Measurements from ENCODE around the gene LRG1. TPM values are rescaled to one million over a fixed set of nuclear protein-coding genes. Genes with fewer than 3 reads are reported as not detected.

LRG1 gene
- total and polyA plus RNA-seq, 2 experiments from 2014 or later = 0.21 to 0.45 TPM

DNA sequence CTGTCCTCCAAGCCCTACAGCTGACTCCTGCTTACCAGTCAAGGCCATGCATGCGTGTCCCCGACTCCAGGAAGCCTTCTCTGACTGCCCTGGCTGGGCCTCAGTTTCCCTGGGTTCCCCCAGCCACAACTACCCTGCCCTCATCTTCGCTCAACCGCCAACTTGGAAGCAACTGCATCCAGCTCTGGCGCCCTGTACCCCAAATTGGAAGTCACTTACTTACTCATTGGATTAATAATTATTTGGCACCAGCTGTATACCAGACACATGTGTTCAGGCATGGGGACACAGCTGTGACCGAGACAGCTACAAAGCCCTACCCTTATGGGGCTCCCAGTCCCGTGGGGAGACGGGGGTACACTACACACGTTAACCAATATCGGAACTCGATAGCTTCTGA, 30.6 kb upstream of the LRG1 start:
- peaks cover 6% of the 10 kb centered on the region for H3K27me3 Mint-ChIP-seq (ENCODE audit: insufficient read depth, low read depth, poor library complexity)
- peaks cover 9% of the 10 kb centered on the region for H3K4me1 ChIP-seq (ENCODE audit: insufficient read depth)
- H3K4me2 ChIP-seq = no peak overlapping the region
- no peaks in the 10 kb centered on the region for H3K36me3 Mint-ChIP-seq (ENCODE audit: low read depth)
- H3K9me2 ChIP-seq (ENCODE audit: insufficient read depth) = no peaks in the 10 kb centered on the region
- no peak overlapping the region for H3K4me3 ChIP-seq
- H3K27me3 ChIP-seq (ENCODE audit: insufficient read depth) = no peaks in the 10 kb centered on the region
- no peak overlapping the region for H3K27ac Mint-ChIP-seq
- no peak for ATAC-seq
- no peak overlapping the region for H3K27ac ChIP-seq (ENCODE audit: low read depth)
- H3K79me2 ChIP-seq (replicated peaks; ENCODE audit: insufficient read depth) = peaks cover 6% of the 10 kb centered on the region; the same call in 1 of the 2 replicates
- no peak overlapping the region for H2AFZ ChIP-seq
- no peak overlapping the region for H3K4me3 Mint-ChIP-seq
- H3F3A ChIP-seq (replicated peaks; ENCODE audit: low read depth) = 0 out of 2 replicates have a peak, but pooled peaks cover 6% of the 10 kb centered on the region
- no peaks in the 10 kb centered on the region for H3K36me3 ChIP-seq (ENCODE audit: insufficient read depth)
- peaks cover 14% of the 10 kb centered on the region for H4K20me1 ChIP-seq (replicated peaks; ENCODE audit: insufficient read depth)
- no peak for TF ChIP-seq CREB1 (CRISPR knock-in tag; IDR thresholded peaks at IDR 0.05; ENCODE audit: low read depth)
- no peak for TF ChIP-seq JUNB (IDR thresholded peaks at IDR 0.05; ENCODE audit: unreplicated experiment)
- no peak for TF ChIP-seq NANOG (IDR thresholded peaks at IDR 0.05; ENCODE audit: borderline replicate concordance)
- no peak for TF ChIP-seq ZNF114 (CRISPR knock-in tag; IDR thresholded peaks at IDR 0.05)
- no peak for TF ChIP-seq ZNF331 (CRISPR knock-in tag; IDR thresholded peaks at IDR 0.05; ENCODE audit: low read depth)
- TF ChIP-seq POLR2AphosphoS5 (IDR thresholded peaks at IDR 0.05; ENCODE audit: low read depth) = no peak
- no peak for TF ChIP-seq ETS1 (IDR thresholded peaks at IDR 0.05)
- TF ChIP-seq, protein P1, sequence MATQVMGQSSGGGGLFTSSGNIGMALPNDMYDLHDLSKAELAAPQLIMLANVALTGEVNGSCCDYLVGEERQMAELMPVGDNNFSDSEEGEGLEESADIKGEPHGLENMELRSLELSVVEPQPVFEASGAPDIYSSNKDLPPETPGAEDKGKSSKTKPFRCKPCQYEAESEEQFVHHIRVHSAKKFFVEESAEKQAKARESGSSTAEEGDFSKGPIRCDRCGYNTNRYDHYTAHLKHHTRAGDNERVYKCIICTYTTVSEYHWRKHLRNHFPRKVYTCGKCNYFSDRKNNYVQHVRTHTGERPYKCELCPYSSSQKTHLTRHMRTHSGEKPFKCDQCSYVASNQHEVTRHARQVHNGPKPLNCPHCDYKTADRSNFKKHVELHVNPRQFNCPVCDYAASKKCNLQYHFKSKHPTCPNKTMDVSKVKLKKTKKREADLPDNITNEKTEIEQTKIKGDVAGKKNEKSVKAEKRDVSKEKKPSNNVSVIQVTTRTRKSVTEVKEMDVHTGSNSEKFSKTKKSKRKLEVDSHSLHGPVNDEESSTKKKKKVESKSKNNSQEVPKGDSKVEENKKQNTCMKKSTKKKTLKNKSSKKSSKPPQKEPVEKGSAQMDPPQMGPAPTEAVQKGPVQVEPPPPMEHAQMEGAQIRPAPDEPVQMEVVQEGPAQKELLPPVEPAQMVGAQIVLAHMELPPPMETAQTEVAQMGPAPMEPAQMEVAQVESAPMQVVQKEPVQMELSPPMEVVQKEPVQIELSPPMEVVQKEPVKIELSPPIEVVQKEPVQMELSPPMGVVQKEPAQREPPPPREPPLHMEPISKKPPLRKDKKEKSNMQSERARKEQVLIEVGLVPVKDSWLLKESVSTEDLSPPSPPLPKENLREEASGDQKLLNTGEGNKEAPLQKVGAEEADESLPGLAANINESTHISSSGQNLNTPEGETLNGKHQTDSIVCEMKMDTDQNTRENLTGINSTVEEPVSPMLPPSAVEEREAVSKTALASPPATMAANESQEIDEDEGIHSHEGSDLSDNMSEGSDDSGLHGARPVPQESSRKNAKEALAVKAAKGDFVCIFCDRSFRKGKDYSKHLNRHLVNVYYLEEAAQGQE (IDR thresholded peaks at IDR 0.05; ENCODE audit: unreplicated experiment) = no peak
- TF ChIP-seq STAT1 (IDR thresholded peaks at IDR 0.05; ENCODE audit: unreplicated experiment) = no peak
- TF ChIP-seq, protein P2, sequence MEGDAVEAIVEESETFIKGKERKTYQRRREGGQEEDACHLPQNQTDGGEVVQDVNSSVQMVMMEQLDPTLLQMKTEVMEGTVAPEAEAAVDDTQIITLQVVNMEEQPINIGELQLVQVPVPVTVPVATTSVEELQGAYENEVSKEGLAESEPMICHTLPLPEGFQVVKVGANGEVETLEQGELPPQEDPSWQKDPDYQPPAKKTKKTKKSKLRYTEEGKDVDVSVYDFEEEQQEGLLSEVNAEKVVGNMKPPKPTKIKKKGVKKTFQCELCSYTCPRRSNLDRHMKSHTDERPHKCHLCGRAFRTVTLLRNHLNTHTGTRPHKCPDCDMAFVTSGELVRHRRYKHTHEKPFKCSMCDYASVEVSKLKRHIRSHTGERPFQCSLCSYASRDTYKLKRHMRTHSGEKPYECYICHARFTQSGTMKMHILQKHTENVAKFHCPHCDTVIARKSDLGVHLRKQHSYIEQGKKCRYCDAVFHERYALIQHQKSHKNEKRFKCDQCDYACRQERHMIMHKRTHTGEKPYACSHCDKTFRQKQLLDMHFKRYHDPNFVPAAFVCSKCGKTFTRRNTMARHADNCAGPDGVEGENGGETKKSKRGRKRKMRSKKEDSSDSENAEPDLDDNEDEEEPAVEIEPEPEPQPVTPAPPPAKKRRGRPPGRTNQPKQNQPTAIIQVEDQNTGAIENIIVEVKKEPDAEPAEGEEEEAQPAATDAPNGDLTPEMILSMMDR (conservative IDR thresholded peaks at IDR 0.05; ENCODE audit: low read depth in 2 of 2) = no peak
- no peak for TF ChIP-seq EZH2phosphoT487 (IDR thresholded peaks at IDR 0.05; ENCODE audit: unreplicated experiment)
- no peak for TF ChIP-seq EZH2 (IDR thresholded peaks at IDR 0.05; ENCODE audit: low read depth, unreplicated experiment)
- TF ChIP-seq, protein P3, sequence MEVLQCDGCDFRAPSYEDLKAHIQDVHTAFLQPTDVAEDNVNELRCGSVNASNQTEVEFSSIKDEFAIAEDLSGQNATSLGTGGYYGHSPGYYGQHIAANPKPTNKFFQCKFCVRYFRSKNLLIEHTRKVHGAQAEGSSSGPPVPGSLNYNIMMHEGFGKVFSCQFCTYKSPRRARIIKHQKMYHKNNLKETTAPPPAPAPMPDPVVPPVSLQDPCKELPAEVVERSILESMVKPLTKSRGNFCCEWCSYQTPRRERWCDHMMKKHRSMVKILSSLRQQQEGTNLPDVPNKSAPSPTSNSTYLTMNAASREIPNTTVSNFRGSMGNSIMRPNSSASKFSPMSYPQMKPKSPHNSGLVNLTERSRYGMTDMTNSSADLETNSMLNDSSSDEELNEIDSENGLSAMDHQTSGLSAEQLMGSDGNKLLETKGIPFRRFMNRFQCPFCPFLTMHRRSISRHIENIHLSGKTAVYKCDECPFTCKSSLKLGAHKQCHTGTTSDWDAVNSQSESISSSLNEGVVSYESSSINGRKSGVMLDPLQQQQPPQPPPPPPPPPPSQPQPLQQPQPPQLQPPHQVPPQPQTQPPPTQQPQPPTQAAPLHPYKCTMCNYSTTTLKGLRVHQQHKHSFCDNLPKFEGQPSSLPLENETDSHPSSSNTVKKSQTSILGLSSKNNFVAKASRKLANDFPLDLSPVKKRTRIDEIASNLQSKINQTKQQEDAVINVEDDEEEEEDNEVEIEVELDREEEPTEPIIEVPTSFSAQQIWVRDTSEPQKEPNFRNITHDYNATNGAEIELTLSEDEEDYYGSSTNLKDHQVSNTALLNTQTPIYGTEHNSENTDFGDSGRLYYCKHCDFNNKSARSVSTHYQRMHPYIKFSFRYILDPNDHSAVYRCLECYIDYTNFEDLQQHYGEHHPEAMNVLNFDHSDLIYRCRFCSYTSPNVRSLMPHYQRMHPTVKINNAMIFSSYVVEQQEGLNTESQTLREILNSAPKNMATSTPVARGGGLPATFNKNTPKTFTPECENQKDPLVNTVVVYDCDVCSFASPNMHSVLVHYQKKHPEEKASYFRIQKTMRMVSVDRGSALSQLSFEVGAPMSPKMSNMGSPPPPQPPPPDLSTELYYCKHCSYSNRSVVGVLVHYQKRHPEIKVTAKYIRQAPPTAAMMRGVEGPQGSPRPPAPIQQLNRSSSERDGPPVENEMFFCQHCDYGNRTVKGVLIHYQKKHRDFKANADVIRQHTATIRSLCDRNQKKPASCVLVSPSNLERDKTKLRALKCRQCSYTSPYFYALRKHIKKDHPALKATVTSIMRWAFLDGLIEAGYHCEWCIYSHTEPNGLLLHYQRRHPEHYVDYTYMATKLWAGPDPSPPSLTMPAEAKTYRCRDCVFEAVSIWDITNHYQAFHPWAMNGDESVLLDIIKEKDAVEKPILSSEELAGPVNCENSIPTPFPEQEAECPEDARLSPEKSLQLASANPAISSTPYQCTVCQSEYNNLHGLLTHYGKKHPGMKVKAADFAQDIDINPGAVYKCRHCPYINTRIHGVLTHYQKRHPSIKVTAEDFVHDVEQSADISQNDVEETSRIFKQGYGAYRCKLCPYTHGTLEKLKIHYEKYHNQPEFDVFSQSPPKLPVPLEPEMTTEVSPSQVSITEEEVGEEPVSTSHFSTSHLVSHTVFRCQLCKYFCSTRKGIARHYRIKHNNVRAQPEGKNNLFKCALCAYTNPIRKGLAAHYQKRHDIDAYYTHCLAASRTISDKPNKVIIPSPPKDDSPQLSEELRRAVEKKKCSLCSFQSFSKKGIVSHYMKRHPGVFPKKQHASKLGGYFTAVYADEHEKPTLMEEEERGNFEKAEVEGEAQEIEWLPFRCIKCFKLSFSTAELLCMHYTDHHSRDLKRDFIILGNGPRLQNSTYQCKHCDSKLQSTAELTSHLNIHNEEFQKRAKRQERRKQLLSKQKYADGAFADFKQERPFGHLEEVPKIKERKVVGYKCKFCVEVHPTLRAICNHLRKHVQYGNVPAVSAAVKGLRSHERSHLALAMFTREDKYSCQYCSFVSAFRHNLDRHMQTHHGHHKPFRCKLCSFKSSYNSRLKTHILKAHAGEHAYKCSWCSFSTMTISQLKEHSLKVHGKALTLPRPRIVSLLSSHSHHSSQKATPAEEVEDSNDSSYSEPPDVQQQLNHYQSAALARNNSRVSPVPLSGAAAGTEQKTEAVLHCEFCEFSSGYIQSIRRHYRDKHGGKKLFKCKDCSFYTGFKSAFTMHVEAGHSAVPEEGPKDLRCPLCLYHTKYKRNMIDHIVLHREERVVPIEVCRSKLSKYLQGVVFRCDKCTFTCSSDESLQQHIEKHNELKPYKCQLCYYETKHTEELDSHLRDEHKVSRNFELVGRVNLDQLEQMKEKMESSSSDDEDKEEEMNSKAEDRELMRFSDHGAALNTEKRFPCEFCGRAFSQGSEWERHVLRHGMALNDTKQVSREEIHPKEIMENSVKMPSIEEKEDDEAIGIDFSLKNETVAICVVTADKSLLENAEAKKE (CRISPR knock-in tag; IDR thresholded peaks at IDR 0.05) = no peak
- peaks cover 10% of the 10 kb centered on the region; the same call in 2 of the 3 replicates for H3K4me1 Mint-ChIP-seq
- no peak for DNase-seq (ENCODE audit: low spot score)
- H3K9me3 Mint-ChIP-seq = no peaks in the 10 kb centered on the region

All from GM23338 (cell line).